ENCODE data around the gene RBM4.
A peak's percentile ranks its signal among the peaks of the same experiment; 100 is the strongest.

Gene RBM4

GRCh38 chr11:66607126-66607834, 31.2 kb upstream of the RBM4 start:
- TF ChIP-seq CTCF (IDR thresholded peaks at IDR 0.05), result no peak
- peak; percentile 93 for DNase-seq (ENCODE audit: low spot score)
- H3K27ac ChIP-seq, result peak overlapping the region; percentile 63 to 87
- no peak overlapping the region for H3K4me3 ChIP-seq

GRCh38 chr11:66609721-66610617, 28.5 kb upstream of the RBM4 start:
- no peak overlapping the region for H3K27ac ChIP-seq

GRCh38 chr11:66612458-66612857, 26.0 kb upstream of the RBM4 start:
- no peak for TF ChIP-seq CTCF (IDR thresholded peaks at IDR 0.05)
- Histone ChIP-seq H3K4me3 (no peak overlapping the region), H3K27ac (no peak overlapping the region)
- DNase-seq (ENCODE audit: low spot score), result no peak

More at GRCh38 chr11:66609721-66610617, 28.5 kb upstream of the RBM4 start:
- H3K4me3 ChIP-seq, result no peak overlapping the region
- no peak for TF ChIP-seq CTCF (IDR thresholded peaks at IDR 0.05)
- no peak for DNase-seq (ENCODE audit: low spot score)

- Histone ChIP-seq H3K27ac (no peak overlapping the region), H3K4me3 (no peak overlapping the region)
- no peak for TF ChIP-seq CTCF (IDR thresholded peaks at IDR 0.05)
- DNase-seq (ENCODE audit: low spot score), result no peak
Observed at GRCh38 chr11:66614073-66614472, 24.4 kb upstream of the RBM4 start.

GRCh38 chr11:66616379-66617154, 21.9 kb upstream of the RBM4 start, which contains the start of gene RBM14:
Gene RBM14, plus strand, starts transcription at chr11:66616630. Its CDS starts 91 bp downstream, at chr11:66616721.
- TF ChIP-seq CTCF (IDR thresholded peaks at IDR 0.05), result no peak
- peak; percentile 100 for DNase-seq (ENCODE audit: low spot score)
- Histone ChIP-seq H3K27ac (peak within 1 kb of the TSS; percentile 88 to 96), H3K4me3 (peak within 1 kb of the TSS; percentile 95)

- TF ChIP-seq CTCF (IDR thresholded peaks at IDR 0.05), result no peak
- peak overlapping the region; percentile 88 to 96 for H3K27ac ChIP-seq
- DNase-seq (ENCODE audit: low spot score), result peak; percentile 89
- peak overlapping the region; percentile 95 for H3K4me3 ChIP-seq
Observed at GRCh38 chr11:66617155-66617834, 21.2 kb upstream of the RBM4 start.

All from coronary artery (tissue), 2 donors.